K562 (cell line): ENCODE measurements around the gene CAPZA1. TPM values are rescaled to one million over a fixed set of nuclear protein-coding genes. Genes with fewer than 3 reads are reported as not detected.

Source experiments
- ATAC-seq: fragments of 200-7000 bp; cut with Tn5 transposase; 3 replicates; pipeline ENCODE4 v1.9.1; 2020; ENCODE audit warnings: moderate library complexity
- BruUV-seq: library from RNA; stranded (reverse); fragments of 400-500 nt; replicated peaks from 2 replicates; lab custom pipeline; 2021; lab: Mats Ljungman, UMichigan
- CTCF ChIA-PET: fragments of 300-600 bp; formaldehyde crosslinking; extraction: SDS; loops from one replicate; lab custom pipeline; 2021; ENCODE audit warnings: low intra/inter-chr PET ratio; lab: Yijun Ruan, JAX
- POLR2A ChIA-PET: fragments of 300-600, 350-650 bp; sonication (Branson Sonifier 250); formaldehyde crosslinking; extraction: SDS; loops from one replicate; lab custom pipeline; 2021; ENCODE audit warnings: antibody characterized with exemption, inconsistent platforms; lab: Yijun Ruan, JAX
- DNase-seq, 4 experiments: peaks; one replicate each; pipeline versions ENCODE4 v3.0.0 to v3.0.0-alpha.2; 2011 to 2018; ENCODE audit warnings: low spot score in 3 of 4, mixed read lengths in 3 of 4; ENCODE audit errors: extremely low read depth in 1 of 4
- FAIRE-seq: peaks from 2 replicates; lab custom pipeline; 2011; peaks lifted over from hg19 to GRCh38; lab: Jason Lieb, UNC
- H2AFZ ChIP-seq: 2 replicates; pipeline ENCODE4 v1.6.0; 2011; ENCODE audit warnings: low read depth, low read length, control low read depth, inconsistent platforms
- H3K27ac ChIP-seq: fragments of 200-600 bp; 3 replicates; pipeline ENCODE4 v1.8.0; 2011; ENCODE audit warnings: low read depth, mild to moderate bottlenecking, control low read depth, inconsistent platforms, low read length, moderate library complexity, mixed read lengths; ENCODE audit errors: extremely low read depth
- H3K27me3 ChIP-seq, 2 experiments: fragments of 300-600 bp in 1 of 2; 2 replicates in 1 of 2; 3 replicates in 1 of 2; pipeline versions ENCODE4 v1.6.0 to v1.8.0; 2011; ENCODE audit warnings: inconsistent platforms in 2 of 2, low read length in 2 of 2, mild to moderate bottlenecking in 1 of 2, mixed read lengths in 1 of 2, moderate library complexity in 1 of 2; ENCODE audit not compliant: control insufficient read depth in 2 of 2, insufficient read depth in 2 of 2
- H3K36me3 ChIP-seq: fragments of 300-600 bp; 3 replicates; pipeline ENCODE4 v1.8.0; 2011; ENCODE audit warnings: mild to moderate bottlenecking, low read length, inconsistent platforms; ENCODE audit not compliant: control insufficient read depth, insufficient read depth
- H3K4me1 ChIP-seq, 2 experiments: fragments of 200-600 bp in 1 of 2; replicated peaks in 1 of 2; 2 replicates in 1 of 2; 3 replicates in 1 of 2; pipeline versions ENCODE4 v1.5.1 to v1.8.0; 2011; ENCODE audit warnings: inconsistent platforms in 2 of 2, low read length in 2 of 2, mild to moderate bottlenecking in 1 of 2, mixed read lengths in 1 of 2, moderate library complexity in 1 of 2; ENCODE audit not compliant: control insufficient read depth in 2 of 2, insufficient read depth in 2 of 2
- H3K4me2 ChIP-seq: 2 replicates; pipeline ENCODE4 v1.6.1; 2011; ENCODE audit warnings: low read length, control low read depth, inconsistent platforms, mixed read lengths; ENCODE audit not compliant: insufficient read depth
- H3K4me3 ChIP-seq: fragments of 200-600 bp; sonication (generic), shearing (Covaris generic); 2 replicates; pipeline ENCODE4 v1.5.1; 2016; ENCODE audit warnings: control low read depth, inconsistent platforms
- H3K79me2 ChIP-seq: fragments of 200-600 bp; 3 replicates; pipeline ENCODE4 v1.8.0; 2011; ENCODE audit warnings: low read length, inconsistent platforms; ENCODE audit not compliant: control insufficient read depth, insufficient read depth
- H3K9ac ChIP-seq, 2 experiments: 2 replicates each; pipeline versions ENCODE4 v1.6.0 to v1.6.1; 2011; ENCODE audit warnings: low read depth in 2 of 2, low read length in 2 of 2, control low read depth in 1 of 2, inconsistent platforms in 1 of 2, mild to moderate bottlenecking in 1 of 2, mixed read lengths in 1 of 2; ENCODE audit not compliant: insufficient read depth in 1 of 2
- H3K9me1 ChIP-seq: one replicate; pipeline ENCODE4 v1.6.0; 2011; ENCODE audit warnings: inconsistent platforms, mild to moderate bottlenecking, low read length, moderate library complexity; ENCODE audit not compliant: control insufficient read depth, insufficient read depth
- H3K9me3 ChIP-seq: replicated peaks from 2 replicates; pipeline ENCODE4 v1.5.1; 2011; ENCODE audit warnings: low read depth, low read length, inconsistent platforms; ENCODE audit not compliant: control insufficient read depth, insufficient read depth
- H4K20me1 ChIP-seq: replicated peaks from 2 replicates; pipeline ENCODE4 v1.6.1; 2011; ENCODE audit warnings: low read length, inconsistent platforms, mixed read lengths; ENCODE audit not compliant: control insufficient read depth, insufficient read depth
- BACH1 ChIP-seq: fragments of 200-800 bp; sonication (Bioruptor generic); IDR thresholded peaks from 2 replicates; pipeline ENCODE4 v1.6.1; 2016; ENCODE audit warnings: missing genetic modification characterization, missing compliant biosample characterization
- CBX2 ChIP-seq: fragments of 200-600 bp; sonication (generic); IDR thresholded peaks from one replicate; pipeline ENCODE4 v1.6.1; 2012; ENCODE audit warnings: mild to moderate bottlenecking, low read length, inconsistent platforms; ENCODE audit not compliant: insufficient read depth, poor library complexity, severe bottlenecking
- GATAD2A ChIP-seq: fragments of 450-650 bp; IDR thresholded peaks from 2 replicates; pipeline ENCODE4 v1.6.1; 2017
- MEF2A ChIP-seq: IDR thresholded peaks from 2 replicates; pipeline ENCODE4 v1.6.1; 2011; ENCODE audit warnings: low read depth, mild to moderate bottlenecking, low read length, moderate library complexity; ENCODE audit not compliant: control insufficient read depth
- MTA2 ChIP-seq: fragments of 450-650 bp; IDR thresholded peaks from 2 replicates; pipeline ENCODE4 v1.6.1; 2016; ENCODE audit warnings: low read depth
- TAF9B ChIP-seq: fragments of 450-650 bp; IDR thresholded peaks from 2 replicates; pipeline ENCODE4 v1.6.1; 2018; ENCODE audit warnings: mild to moderate bottlenecking; ENCODE audit not compliant: partially characterized antibody
- XRCC3 ChIP-seq: fragments of 450-650 bp; IDR thresholded peaks from 2 replicates; pipeline ENCODE4 v1.6.1; 2017; ENCODE audit warnings: mild to moderate bottlenecking, moderate library complexity
- ZNF217 ChIP-seq: sonication (generic); formaldehyde crosslinking; IDR thresholded peaks from 2 replicates; pipeline ENCODE4 v1.8.0; 2022; ENCODE audit warnings: mild to moderate bottlenecking, missing genetic modification reagents
- ZNF311 ChIP-seq: fragments of 250-450 bp; sonication (Bioruptor Pico); IDR thresholded peaks from 2 replicates; pipeline ENCODE4 v1.4.0; 2020; ENCODE audit warnings: mild to moderate bottlenecking, moderate library complexity
- WGBS: fragments of 100-300 bp; shearing (Covaris generic); methylation state at CpG from one replicate; pipeline ENCODE4 v1.1.6; 2016; ENCODE audit warnings: low coverage, mixed read lengths; ENCODE audit not compliant: insufficient coverage; ENCODE audit errors: missing lambda C conversion rate; 5-methylcytosine and 5-hydroxymethylcytosine counted together
- in situ Hi-C: fragments of 300-500 bp; cut with MboI; formaldehyde crosslinking; loops from 4 replicates; pipeline ENCODE4 v1.15.0; 2018; ENCODE audit warnings: inconsistent platforms, mixed read lengths
- intact Hi-C: fragments of 100-400 bp; cut with micrococcal nuclease; formaldehyde crosslinking; loops from 2 replicates; pipeline ENCODE4 v1.14.2; 2022
- polyA plus RNA-seq, 8 experiments: library from polyadenylated mRNA; depleted of rRNA in 4 of 8; stranded (reverse) in 5 of 8; unstranded in 3 of 8; fragments of >200 nt; fragmentation: Nextera tagmentation in 2 of 8; fragmentation: Illumina TruSeq in 1 of 8; extraction: Ambion mirVana in 2 of 8; extraction: Trizol in 1 of 8; gene quantifications; 2 replicates each; pipeline versions ENCODE4 v1.2.1 to v1.2.3, GENCODE V29; 2011 to 2014; ENCODE audit warnings: inconsistent platforms in 1 of 8, missing spikeins in 1 of 8
- total RNA-seq, 7 experiments: library from RNA; depleted of rRNA in 6 of 7; stranded (reverse); fragments of >200 nt in 6 of 7; fragmentation: Illumina TruSeq in 2 of 7; extraction: Trizol in 2 of 7; gene quantifications; 2 replicates each; pipeline versions ENCODE4 v1.2.1 to v1.2.3, GENCODE V29; 2011 to 2021; ENCODE audit warnings: low replicate concordance in 1 of 7
- TF ChIP-seq, protein P1 (sequence below): sonication (generic); formaldehyde crosslinking; IDR thresholded peaks from 2 replicates; pipeline ENCODE4 v1.8.0; 2022; ENCODE audit warnings: mild to moderate bottlenecking, missing genetic modification reagents
- TF ChIP-seq, protein P2 (sequence below), 2 experiments: fragments of 450-650 bp; IDR thresholded peaks; 2 replicates each; pipeline ENCODE4 v1.6.1; 2018; ENCODE audit warnings: mild to moderate bottlenecking in 2 of 2, low read depth in 1 of 2; ENCODE audit not compliant: partially characterized antibody in 2 of 2

CAPZA1 gene
- total and polyA plus RNA-seq, 9 of the 15 experiments (the other 6 are each of a cell fraction or from before 2014, with no cell fraction given): 237 to 1,020 (median 306) TPM

DNA sequence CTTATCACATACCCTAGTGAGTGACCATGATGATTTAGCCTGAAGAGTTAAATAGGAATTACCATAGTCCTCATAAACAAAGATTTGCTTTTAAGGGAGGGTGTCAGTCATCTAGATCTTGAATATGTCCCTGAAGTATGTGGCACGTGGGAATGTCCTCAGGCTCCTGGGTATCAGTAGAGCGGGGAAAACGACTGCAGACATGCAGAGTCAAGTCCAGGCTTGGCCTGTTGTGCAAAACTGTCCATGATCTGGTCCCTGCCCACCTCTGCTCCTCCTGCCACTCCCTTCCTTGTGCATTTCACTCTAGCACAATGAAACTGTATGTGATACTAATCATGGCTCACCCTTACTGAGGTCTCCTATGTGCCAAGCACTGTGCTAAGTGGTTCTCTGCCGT, 67.7 kb downstream of the CAPZA1 start:
- no TSS peak for BruUV-seq
- Histone ChIP-seq H3K4me3 (no peak overlapping the region), H2AFZ (no peak overlapping the region), H4K20me1 (peaks cover 6% of the 10 kb centered on the region), H3K79me2 (peaks cover 5% of the 10 kb centered on the region; the same call in 1 of the 3 replicates), H3K27ac (no peak overlapping the region), H3K36me3 (peaks cover 47% of the 10 kb centered on the region), H3K9me3 (no peaks in the 10 kb centered on the region), H3K27me3 (no peaks in the 10 kb centered on the region), H3K4me2 (no peak overlapping the region), H3K4me1 (peaks cover 18% of the 10 kb centered on the region in 2 experiments; a peak in 4 of 5 replicates), H3K9me1 (peaks cover 9% of the 10 kb centered on the region), H3K9ac (no peak overlapping the region; a peak in 1 of 4 replicates)
- CTCF ChIA-PET: no interaction called here
- intact Hi-C loops (no loop called here), in situ Hi-C loops (no loop called here)
- no peak for ATAC-seq
- peak in 1 of 4 experiments; percentile 5 for DNase-seq
- POLR2A ChIA-PET: interaction anchor here (2.9 to 3.2 kb wide), 2 partner anchors 11 to 12 kb away, joined by 18 to 30 read pairs; partner anchors contain the start of gene MOV10
- TF ChIP-seq ZNF217 (CRISPR knock-in tag) (no peak), BACH1 (no peak), ZNF311 (CRISPR knock-in tag) (no peak), XRCC3 (no peak), MEF2A (no peak), GATAD2A (no peak), CBX2 (no peak), MTA2 (no peak), TAF9B (no peak)
- TF ChIP-seq, protein P1, sequence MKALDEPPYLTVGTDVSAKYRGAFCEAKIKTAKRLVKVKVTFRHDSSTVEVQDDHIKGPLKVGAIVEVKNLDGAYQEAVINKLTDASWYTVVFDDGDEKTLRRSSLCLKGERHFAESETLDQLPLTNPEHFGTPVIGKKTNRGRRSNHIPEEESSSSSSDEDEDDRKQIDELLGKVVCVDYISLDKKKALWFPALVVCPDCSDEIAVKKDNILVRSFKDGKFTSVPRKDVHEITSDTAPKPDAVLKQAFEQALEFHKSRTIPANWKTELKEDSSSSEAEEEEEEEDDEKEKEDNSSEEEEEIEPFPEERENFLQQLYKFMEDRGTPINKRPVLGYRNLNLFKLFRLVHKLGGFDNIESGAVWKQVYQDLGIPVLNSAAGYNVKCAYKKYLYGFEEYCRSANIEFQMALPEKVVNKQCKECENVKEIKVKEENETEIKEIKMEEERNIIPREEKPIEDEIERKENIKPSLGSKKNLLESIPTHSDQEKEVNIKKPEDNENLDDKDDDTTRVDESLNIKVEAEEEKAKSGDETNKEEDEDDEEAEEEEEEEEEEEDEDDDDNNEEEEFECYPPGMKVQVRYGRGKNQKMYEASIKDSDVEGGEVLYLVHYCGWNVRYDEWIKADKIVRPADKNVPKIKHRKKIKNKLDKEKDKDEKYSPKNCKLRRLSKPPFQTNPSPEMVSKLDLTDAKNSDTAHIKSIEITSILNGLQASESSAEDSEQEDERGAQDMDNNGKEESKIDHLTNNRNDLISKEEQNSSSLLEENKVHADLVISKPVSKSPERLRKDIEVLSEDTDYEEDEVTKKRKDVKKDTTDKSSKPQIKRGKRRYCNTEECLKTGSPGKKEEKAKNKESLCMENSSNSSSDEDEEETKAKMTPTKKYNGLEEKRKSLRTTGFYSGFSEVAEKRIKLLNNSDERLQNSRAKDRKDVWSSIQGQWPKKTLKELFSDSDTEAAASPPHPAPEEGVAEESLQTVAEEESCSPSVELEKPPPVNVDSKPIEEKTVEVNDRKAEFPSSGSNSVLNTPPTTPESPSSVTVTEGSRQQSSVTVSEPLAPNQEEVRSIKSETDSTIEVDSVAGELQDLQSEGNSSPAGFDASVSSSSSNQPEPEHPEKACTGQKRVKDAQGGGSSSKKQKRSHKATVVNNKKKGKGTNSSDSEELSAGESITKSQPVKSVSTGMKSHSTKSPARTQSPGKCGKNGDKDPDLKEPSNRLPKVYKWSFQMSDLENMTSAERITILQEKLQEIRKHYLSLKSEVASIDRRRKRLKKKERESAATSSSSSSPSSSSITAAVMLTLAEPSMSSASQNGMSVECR (CRISPR knock-in tag): no peak
- TF ChIP-seq, protein P2, sequence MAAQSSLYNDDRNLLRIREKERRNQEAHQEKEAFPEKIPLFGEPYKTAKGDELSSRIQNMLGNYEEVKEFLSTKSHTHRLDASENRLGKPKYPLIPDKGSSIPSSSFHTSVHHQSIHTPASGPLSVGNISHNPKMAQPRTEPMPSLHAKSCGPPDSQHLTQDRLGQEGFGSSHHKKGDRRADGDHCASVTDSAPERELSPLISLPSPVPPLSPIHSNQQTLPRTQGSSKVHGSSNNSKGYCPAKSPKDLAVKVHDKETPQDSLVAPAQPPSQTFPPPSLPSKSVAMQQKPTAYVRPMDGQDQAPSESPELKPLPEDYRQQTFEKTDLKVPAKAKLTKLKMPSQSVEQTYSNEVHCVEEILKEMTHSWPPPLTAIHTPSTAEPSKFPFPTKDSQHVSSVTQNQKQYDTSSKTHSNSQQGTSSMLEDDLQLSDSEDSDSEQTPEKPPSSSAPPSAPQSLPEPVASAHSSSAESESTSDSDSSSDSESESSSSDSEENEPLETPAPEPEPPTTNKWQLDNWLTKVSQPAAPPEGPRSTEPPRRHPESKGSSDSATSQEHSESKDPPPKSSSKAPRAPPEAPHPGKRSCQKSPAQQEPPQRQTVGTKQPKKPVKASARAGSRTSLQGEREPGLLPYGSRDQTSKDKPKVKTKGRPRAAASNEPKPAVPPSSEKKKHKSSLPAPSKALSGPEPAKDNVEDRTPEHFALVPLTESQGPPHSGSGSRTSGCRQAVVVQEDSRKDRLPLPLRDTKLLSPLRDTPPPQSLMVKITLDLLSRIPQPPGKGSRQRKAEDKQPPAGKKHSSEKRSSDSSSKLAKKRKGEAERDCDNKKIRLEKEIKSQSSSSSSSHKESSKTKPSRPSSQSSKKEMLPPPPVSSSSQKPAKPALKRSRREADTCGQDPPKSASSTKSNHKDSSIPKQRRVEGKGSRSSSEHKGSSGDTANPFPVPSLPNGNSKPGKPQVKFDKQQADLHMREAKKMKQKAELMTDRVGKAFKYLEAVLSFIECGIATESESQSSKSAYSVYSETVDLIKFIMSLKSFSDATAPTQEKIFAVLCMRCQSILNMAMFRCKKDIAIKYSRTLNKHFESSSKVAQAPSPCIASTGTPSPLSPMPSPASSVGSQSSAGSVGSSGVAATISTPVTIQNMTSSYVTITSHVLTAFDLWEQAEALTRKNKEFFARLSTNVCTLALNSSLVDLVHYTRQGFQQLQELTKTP (IDR thresholded peaks at IDR 0.05; ENCODE audit: low read depth in 1 of 2, partially characterized antibody in 2 of 2): no peak
- no peak for FAIRE-seq
- 78% methylated on average over 4 of the region's 4 CpGs for WGBS
